ENCODE data around the gene ALCAM.

- TF ChIP-seq CTCF (conservative IDR thresholded peaks at IDR 0.05; ENCODE audit: low read length): no peak
- TF ChIP-seq EZH2phosphoT487 (IDR thresholded peaks at IDR 0.05; ENCODE audit: borderline replicate concordance, low read depth, low read length): no peak
Measured at GRCh38 chr3:105349684-105350387, 16.9 kb upstream of the ALCAM start.

Data from OCI-LY7 (cell line).